ENCODE results near the gene CAMSAP2. TPM values are rescaled to one million over a fixed set of nuclear protein-coding genes. Genes with fewer than 3 reads are reported as not detected.
A peak's percentile ranks its signal among the peaks of the same experiment; 100 is the strongest.
"Not testable (repeated sequence)": the region's sequence is repeated elsewhere in the genome, so short reads cannot be mapped to it uniquely, and the experiment has no call there.

CAMSAP2 gene
- total and polyA plus RNA-seq, 2 donors: 15.2 to 61.5 TPM

- H3K4me1 ChIP-seq (ENCODE audit: insufficient read depth); H3K36me3 ChIP-seq (ENCODE audit: insufficient read depth); H3K27ac ChIP-seq (ENCODE audit: low read depth); DNase-seq (ENCODE audit: extremely low spot score); H3K4me3 ChIP-seq (ENCODE audit: low read depth, low read length): not testable (repeated sequence)
- 90% methylated on average over 26 of the region's 26 CpGs for WGBS
Observed at GRCh38 chr1:200816624-200817224, 78.0 kb downstream of the CAMSAP2 start.

DNA sequence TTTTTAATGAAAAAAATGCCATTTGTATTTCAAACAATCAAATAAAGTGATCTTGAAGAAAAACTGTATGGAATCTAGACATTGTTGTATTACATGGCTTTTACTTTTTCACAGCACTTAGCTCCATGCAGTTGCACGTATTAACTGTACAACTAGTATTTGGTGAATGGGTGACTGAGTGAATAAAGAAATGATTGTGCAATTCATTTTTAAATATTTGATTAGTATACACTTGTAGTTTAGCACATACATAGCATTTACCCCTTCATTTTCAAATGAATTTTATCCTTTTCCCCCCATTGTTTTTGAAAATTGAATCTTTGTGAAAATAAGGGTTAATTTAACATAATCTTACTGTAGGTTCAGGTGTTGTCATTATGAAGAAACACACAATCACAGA, 79.6 kb downstream of the CAMSAP2 start:
- no peak for DNase-seq (ENCODE audit: extremely low spot score)
- WGBS: 86% methylated on average over 1 of the region's 1 CpG
- peaks cover 1% of the 10 kb centered on the region for H3K36me3 ChIP-seq (ENCODE audit: insufficient read depth)
- H3K4me1 ChIP-seq (ENCODE audit: insufficient read depth): no peaks in the 10 kb centered on the region
- H3K4me3 ChIP-seq (ENCODE audit: low read depth, low read length): no peak overlapping the region
- no peak overlapping the region for H3K27ac ChIP-seq (ENCODE audit: low read depth)

DNA sequence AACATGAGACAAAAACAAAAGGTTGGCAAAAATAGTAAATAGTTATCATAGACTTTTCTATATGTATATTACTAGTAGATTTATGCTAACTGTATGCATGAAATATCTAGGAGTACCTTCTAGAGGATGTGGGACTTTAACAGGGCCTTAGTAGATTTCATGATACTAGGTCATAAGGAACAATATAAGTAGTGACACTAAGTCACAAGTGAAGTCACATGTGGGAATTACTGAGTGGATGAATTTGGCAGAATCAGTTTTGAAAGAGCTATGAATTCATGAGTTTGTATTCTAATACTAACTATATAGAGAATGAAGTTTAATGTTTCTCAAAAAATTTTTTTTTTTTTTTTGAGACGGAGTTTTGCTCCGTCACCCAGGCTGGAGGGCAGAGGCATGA, 81.0 kb downstream of the CAMSAP2 start:
- Histone ChIP-seq H3K4me1 (ENCODE audit: insufficient read depth) (no peaks in the 10 kb centered on the region), H3K27ac (ENCODE audit: low read depth) (no peak overlapping the region), H3K36me3 (ENCODE audit: insufficient read depth) (peaks cover 1% of the 10 kb centered on the region), H3K4me3 (ENCODE audit: low read depth, low read length) (no peak overlapping the region)
- no peak for DNase-seq (ENCODE audit: extremely low spot score)
- WGBS: 99% methylated on average over 2 of the region's 2 CpGs

DNA sequence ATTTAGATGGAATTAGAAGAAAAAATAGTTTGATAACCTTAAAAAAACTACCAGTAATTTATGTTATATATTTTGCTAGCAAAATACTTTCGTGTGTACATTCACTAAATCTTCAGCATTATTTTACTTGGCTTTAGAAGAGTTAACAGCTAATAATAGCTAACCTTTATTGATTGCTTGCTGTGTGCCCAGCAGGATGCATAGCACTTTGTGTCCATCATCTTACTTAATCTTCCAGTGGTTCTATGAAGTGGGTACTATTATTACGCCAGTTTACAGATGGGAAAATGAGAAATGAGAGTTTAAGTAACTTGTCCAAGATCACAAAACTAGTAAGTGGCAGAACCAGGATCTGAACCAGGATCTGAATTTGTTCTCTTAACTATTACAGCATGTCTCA, 92.4 kb downstream of the CAMSAP2 start:
- 96% methylated on average over 2 of the region's 2 CpGs for WGBS
- H3K36me3 ChIP-seq (ENCODE audit: insufficient read depth): peaks cover 1% of the 10 kb centered on the region
- H3K4me3 ChIP-seq (ENCODE audit: low read depth, low read length): no peak overlapping the region
- no peaks in the 10 kb centered on the region for H3K4me1 ChIP-seq (ENCODE audit: insufficient read depth)
- DNase-seq (ENCODE audit: extremely low spot score): no peak
- H3K27ac ChIP-seq (ENCODE audit: low read depth): no peak overlapping the region

DNA sequence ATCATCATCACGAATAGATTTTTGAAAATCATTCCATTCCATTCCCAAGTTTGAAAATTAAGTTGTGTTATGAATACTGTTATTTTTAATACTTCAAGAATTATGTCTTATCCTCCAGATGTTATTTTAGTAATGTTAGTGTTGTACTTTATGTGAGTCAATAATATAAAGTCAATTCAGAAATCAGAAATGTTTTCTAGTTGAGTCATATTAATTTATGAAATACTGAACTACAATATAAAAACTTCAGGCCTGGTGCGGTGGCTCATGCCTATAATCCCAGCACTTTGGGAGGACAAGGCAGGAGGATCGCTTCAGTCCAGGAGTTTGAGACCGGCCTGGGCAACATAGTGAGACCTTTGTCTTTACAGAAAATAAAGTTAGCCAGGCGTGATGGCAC, 95.7 kb downstream of the CAMSAP2 start:
- 95% methylated on average over 5 of the region's 5 CpGs for WGBS
- Histone ChIP-seq H3K4me3 (ENCODE audit: low read depth, low read length) (no peak overlapping the region), H3K27ac (ENCODE audit: low read depth) (no peak overlapping the region), H3K36me3 (ENCODE audit: insufficient read depth) (peaks cover 1% of the 10 kb centered on the region), H3K4me1 (ENCODE audit: insufficient read depth) (no peaks in the 10 kb centered on the region)
- DNase-seq (ENCODE audit: extremely low spot score): no peak

DNA sequence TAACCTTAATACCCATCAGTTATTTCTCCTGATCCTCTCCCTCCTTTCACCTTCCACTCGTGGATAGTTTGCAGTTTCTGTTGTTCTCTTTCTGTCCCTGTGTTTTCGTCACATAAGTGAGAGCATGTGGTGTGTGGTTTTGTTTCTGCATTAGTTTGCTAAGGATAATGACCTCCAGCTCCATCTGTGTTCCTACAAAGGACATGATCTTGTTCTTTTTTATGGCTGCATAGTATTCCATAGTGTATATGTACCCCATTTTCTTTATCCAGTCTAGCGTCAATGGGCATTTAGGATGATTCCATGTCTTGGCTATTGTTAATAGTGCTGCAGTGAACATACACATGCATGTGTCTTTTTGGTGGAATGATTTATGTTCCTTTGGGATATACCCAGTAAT, 97.5 kb downstream of the CAMSAP2 start:
- Histone ChIP-seq H3K27ac (ENCODE audit: low read depth) (no peak overlapping the region), H3K36me3 (ENCODE audit: insufficient read depth) (peaks cover 1% of the 10 kb centered on the region), H3K4me1 (ENCODE audit: insufficient read depth) (no peaks in the 10 kb centered on the region), H3K4me3 (ENCODE audit: low read depth, low read length) (no peak overlapping the region)
- 96% methylated on average over 3 of the region's 3 CpGs for WGBS
- DNase-seq (ENCODE audit: extremely low spot score): no peak

DNA sequence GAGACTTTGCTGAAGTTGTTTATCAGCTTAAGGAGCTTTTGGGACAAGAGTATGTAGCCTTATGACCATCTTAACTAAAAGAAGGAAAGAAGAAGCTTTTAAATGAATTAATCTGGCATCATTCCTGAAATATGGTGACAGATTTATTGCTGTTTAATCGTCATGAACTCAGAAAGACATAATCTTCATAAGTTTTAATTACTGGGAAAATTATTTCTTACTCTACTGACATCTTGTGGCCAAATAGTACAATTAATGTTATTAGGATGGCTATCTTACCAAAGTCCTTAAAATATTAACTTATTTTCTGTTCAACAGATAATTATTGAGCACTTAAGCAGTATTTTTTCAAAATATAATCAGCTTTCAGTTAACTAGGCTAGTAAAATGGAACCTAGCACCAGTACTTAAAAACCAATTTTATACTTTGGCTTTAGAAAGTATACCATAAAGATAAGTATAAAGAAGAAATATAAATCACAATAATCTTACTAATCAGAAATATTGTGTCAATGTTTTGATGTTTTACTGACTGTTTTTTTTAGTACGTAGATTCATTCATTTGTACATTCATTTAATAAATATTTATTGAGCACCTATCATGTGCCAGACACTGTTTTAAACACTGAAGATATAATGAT, 99.4 kb downstream of the CAMSAP2 start:
- Histone ChIP-seq H3K27ac (ENCODE audit: low read depth) (no peak overlapping the region), H3K4me3 (ENCODE audit: low read depth, low read length) (no peak overlapping the region), H3K4me1 (ENCODE audit: insufficient read depth) (no peaks in the 10 kb centered on the region), H3K36me3 (ENCODE audit: insufficient read depth) (peaks cover 2% of the 10 kb centered on the region)
- WGBS: 29% methylated on average over 2 of the region's 2 CpGs
- peak; percentile 7 for DNase-seq (ENCODE audit: extremely low spot score)

DNA sequence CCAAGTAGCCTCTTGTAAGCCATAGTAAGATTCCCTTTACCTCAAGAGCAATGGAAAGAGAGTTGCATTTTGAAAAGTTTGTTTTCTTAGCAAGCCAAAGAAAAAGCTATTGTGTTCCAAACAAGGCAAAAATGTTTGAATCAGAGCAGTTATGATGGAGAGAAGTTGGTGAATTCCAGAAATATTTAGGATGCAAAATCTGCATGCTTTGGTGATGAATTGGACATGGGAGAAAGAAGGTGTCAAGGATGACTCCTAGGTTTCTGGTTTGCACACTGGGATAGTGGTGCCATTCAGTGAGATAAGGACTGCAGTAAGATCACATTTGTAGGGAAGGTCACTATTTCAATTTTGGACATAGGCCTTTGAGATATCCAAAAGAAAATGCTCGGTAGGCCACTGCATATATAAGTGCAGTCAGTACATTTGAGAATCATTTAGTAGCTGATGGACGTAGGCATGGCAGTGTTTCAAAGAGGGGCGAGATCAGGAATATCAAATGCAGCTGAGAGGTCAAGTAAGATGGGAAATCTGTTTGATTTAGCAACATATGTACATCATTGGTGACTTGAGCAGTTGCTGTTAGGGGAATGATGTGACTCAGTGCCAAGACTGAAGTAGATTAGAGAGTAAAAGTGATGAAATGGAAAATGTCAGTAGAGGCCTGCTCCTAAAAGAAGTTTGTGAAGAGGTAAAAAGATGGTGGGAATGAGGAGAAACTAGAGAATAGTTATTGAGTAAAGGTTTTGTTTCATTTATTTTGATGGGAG, 100.2 kb downstream of the CAMSAP2 start:
- no peak overlapping the region for H3K4me3 ChIP-seq (ENCODE audit: low read depth, low read length)
- 86% methylated on average over 3 of the region's 3 CpGs for WGBS
- no peaks in the 10 kb centered on the region for H3K4me1 ChIP-seq (ENCODE audit: insufficient read depth)
- peaks cover 3% of the 10 kb centered on the region for H3K36me3 ChIP-seq (ENCODE audit: insufficient read depth)
- no peak overlapping the region for H3K27ac ChIP-seq (ENCODE audit: low read depth)
- DNase-seq (ENCODE audit: extremely low spot score): no peak

- Histone ChIP-seq H3K27ac (ENCODE audit: low read depth) (no peak overlapping the region), H3K4me1 (ENCODE audit: insufficient read depth) (no peaks in the 10 kb centered on the region), H3K36me3 (ENCODE audit: insufficient read depth) (peaks cover 3% of the 10 kb centered on the region), H3K4me3 (ENCODE audit: low read depth, low read length) (no peak overlapping the region)
- no peak for DNase-seq (ENCODE audit: extremely low spot score)
- WGBS: 92% methylated on average over 4 of the region's 4 CpGs
Observed at GRCh38 chr1:200845360-200845759, 106.7 kb downstream of the CAMSAP2 start.

DNA sequence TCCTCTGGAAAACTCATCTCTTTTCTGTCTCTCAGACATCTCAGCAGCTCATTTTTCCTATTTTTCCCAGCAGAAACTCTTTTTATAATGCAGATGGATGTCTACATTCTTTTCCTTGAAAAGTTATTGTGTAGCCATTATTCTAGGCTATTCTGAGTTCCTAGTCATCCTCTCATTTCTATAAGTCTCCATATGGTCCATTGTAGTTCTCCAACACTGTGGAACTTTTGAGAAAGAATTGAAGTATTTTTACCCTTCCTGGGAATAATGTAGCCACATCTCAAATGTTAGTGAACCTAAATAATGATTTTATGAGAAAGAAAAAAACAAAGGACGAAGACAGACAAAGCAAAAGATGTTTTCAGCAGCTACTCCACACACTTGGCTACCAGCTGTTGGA, 107.7 kb downstream of the CAMSAP2 start:
- WGBS: 89% methylated on average over 1 of the region's 1 CpG
- peaks cover 5% of the 10 kb centered on the region for H3K36me3 ChIP-seq (ENCODE audit: insufficient read depth)

DNA sequence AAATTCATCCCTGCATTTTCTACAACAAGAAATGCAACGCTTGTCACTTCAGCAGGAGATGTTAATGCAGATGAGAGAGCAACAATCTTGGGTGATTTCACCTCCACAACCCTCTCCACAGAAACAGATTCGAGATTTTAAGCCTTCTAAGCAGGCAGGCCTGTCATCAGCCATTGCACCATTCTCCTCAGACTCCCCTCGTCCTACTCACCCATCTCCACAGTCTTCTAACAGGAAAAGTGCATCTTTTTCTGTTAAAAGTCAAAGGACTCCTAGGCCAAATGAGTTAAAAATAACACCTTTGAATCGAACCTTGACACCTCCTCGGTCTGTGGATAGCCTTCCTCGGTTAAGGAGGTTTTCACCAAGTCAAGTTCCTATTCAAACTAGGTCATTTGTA, 110.7 kb downstream of the CAMSAP2 start:
- no peak for DNase-seq (ENCODE audit: extremely low spot score)
- 93% methylated on average over 6 of the region's 6 CpGs for WGBS
- H3K4me1 ChIP-seq (ENCODE audit: insufficient read depth): no peaks in the 10 kb centered on the region
- no peak overlapping the region for H3K27ac ChIP-seq (ENCODE audit: low read depth)
- peaks cover 4% of the 10 kb centered on the region for H3K36me3 ChIP-seq (ENCODE audit: insufficient read depth)
- no peak overlapping the region for H3K4me3 ChIP-seq (ENCODE audit: low read depth, low read length)

More for the DNA sequence above, 107.7 kb downstream of the CAMSAP2 start:
- no peaks in the 10 kb centered on the region for H3K4me1 ChIP-seq (ENCODE audit: insufficient read depth)
- DNase-seq (ENCODE audit: extremely low spot score): no peak
- H3K27ac ChIP-seq (ENCODE audit: low read depth): no peak overlapping the region
- no peak overlapping the region for H3K4me3 ChIP-seq (ENCODE audit: low read depth, low read length)

DNA sequence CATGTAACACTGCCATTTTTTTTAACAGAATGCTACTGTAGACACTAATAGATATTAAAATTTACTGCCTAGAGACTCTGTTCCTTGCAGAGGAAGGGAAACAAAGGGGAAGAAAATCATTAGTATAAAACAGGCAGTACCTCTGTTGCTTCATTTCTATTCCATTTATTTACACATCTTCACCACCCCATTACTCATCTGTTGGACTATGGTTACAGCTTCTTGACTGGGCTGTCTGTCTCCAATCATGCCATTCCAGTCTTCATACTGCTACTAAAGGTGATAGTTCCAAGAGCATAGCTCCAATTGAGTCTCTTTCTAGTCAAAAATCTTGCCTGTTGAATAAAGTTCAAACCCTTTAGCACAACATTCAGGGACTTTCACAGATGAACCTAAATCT, 111.9 kb downstream of the CAMSAP2 start:
- Histone ChIP-seq H3K27ac (ENCODE audit: low read depth) (no peak overlapping the region), H3K4me3 (ENCODE audit: low read depth, low read length) (no peak overlapping the region), H3K4me1 (ENCODE audit: insufficient read depth) (no peaks in the 10 kb centered on the region), H3K36me3 (ENCODE audit: insufficient read depth) (peaks cover 4% of the 10 kb centered on the region)
- DNase-seq (ENCODE audit: extremely low spot score): no peak

GRCh38 chr1:200856716-200857357, 118.1 kb downstream of the CAMSAP2 start:
- no peak overlapping the region for H3K27ac ChIP-seq (ENCODE audit: low read depth)
- no peak overlapping the region for H3K4me3 ChIP-seq (ENCODE audit: low read depth, low read length)
- H3K4me1 ChIP-seq (ENCODE audit: insufficient read depth): no peaks in the 10 kb centered on the region
- peaks cover 1% of the 10 kb centered on the region for H3K36me3 ChIP-seq (ENCODE audit: insufficient read depth)
- 47% methylated on average over 2 of the region's 2 CpGs for WGBS
- peak; percentile 43 for DNase-seq (ENCODE audit: extremely low spot score)

DNA sequence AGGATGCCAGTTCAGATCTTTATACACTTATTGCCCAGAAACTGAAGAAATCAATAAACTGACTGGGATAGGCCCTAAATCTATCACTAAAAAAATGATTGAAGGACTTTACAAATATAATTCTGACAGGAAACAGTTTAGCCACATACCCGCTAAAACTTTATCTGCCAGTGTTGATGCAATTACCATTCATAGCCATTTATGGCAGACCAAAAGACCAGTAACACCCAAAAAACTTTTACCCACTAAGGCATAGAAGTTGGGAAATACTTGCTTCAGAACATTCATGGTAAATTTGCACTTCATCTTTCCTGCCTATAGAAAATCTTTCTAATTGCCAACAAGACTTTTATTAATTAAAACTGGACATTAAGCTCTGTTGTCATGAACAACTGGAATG, 119.1 kb downstream of the CAMSAP2 start:
- Histone ChIP-seq H3K27ac (ENCODE audit: low read depth) (no peak overlapping the region), H3K4me1 (ENCODE audit: insufficient read depth) (no peaks in the 10 kb centered on the region), H3K4me3 (ENCODE audit: low read depth, low read length) (no peak overlapping the region), H3K36me3 (ENCODE audit: insufficient read depth) (peaks cover 1% of the 10 kb centered on the region)
- no peak for DNase-seq (ENCODE audit: extremely low spot score)
- WGBS: 87% methylated on average over 1 of the region's 1 CpG
